ENCODE measurements around the gene LMNTD2. TPM values are rescaled to one million over a fixed set of nuclear protein-coding genes. Genes with fewer than 3 reads are reported as not detected.

The LMNTD2 gene
- polyA plus RNA-seq, 3 donors, result 3.3 to 5.7 (median 4.9) TPM

- DNase-seq (ENCODE audit: extremely low read depth in 1 of 11, low read depth in 9 of 11, low spot score in 4 of 11), result no peak
Observed at GRCh38 chr11:557328-558132, 3.0 kb downstream of the LMNTD2 start.

DNA sequence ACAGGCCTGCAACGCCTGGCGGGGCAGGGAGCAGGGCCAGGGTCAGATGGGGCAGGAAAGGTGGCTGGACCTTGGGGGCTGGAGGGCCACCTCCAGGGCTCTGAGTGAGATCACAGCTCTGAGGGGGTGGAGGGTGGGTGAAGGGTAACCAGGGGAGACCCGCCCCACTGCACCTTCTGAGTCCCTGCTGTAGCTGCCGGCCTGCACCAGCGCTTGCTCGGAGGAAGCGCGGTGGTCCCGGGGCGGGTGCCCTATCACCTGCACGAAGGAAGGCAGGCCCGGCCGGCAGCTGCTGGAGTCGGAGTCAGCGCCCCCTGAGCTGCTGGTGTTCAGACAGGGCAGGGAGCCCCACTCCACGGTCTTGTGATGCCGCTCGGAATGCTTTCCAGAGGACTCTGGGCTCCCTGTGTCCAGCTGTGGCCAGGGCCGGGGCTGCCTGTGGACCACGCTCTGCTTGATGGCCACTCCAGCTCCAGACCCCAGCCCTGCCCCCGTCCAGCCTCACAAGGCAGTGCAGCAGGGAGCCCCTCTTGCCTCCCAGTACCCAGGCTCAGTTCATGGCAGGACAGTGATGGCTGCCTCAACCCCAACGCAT lies 3.8 kb downstream of the LMNTD2 start:
- DNase-seq (ENCODE audit: extremely low read depth in 1 of 11, low read depth in 9 of 11, low spot score in 4 of 11), result no peak

- DNase-seq (ENCODE audit: extremely low read depth in 1 of 11, low read depth in 9 of 11, low spot score in 4 of 11), result no peak
Observed at GRCh38 chr11:555780-556661, 4.5 kb downstream of the LMNTD2 start.

GRCh38 chr11:555227-555779 lies 5.2 kb downstream of the LMNTD2 start:
- no peak for DNase-seq (ENCODE audit: extremely low read depth in 1 of 11, low read depth in 9 of 11, low spot score in 4 of 11)

DNA sequence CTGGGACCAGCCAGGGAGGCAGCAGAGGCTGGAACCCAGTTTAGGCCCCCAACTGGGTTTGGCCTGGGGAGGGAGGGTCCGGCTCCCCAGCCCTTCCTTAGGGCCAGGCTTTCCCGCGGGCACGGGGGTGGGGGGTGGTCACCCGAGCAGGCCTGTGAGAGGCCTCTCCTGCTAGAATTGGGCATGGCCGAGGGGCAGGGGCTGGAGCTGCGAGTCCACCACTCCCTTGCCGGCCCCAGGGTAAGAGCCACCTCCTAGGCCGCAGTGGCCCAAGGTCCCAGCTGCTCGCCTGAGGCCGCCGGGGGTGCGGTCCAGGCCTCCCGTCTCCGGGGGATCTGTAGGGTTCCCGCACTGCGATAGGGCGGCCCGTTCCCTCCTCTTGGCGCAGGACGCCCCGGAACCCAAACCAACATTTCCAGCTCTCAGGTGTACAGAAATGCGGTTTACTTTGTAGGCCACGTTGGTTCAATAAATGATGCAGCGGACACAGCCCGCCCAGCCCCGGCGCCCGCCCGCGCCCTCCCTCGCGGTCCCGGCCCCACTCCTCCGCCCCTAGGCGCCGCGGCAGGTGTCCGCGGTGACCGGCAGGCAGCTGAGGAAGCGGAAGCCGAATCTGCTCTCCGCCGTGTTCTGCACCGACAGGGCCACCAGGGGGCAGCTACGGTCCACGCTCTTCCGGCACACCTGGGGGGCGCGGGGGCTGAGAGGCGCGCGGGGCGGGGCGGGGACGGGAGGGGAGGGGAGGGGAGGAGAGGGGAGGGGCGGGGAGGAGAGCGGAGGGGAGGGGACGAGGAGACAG lies 5.9 kb downstream of the LMNTD2 start:
- DNase-seq (ENCODE audit: extremely low read depth in 1 of 11, low read depth in 9 of 11, low spot score in 4 of 11), result peak in 4 of 11 donors; percentile 54 to 76 (median 64)

- no peak for DNase-seq (ENCODE audit: extremely low read depth in 1 of 11, low read depth in 9 of 11, low spot score in 4 of 11)
Observed at GRCh38 chr11:553988-554340, 6.6 kb downstream of the LMNTD2 start.

- DNase-seq (ENCODE audit: extremely low read depth in 1 of 11, low read depth in 9 of 11, low spot score in 4 of 11), result no peak
Observed at GRCh38 chr11:553083-553987, 7.2 kb downstream of the LMNTD2 start.

DNA sequence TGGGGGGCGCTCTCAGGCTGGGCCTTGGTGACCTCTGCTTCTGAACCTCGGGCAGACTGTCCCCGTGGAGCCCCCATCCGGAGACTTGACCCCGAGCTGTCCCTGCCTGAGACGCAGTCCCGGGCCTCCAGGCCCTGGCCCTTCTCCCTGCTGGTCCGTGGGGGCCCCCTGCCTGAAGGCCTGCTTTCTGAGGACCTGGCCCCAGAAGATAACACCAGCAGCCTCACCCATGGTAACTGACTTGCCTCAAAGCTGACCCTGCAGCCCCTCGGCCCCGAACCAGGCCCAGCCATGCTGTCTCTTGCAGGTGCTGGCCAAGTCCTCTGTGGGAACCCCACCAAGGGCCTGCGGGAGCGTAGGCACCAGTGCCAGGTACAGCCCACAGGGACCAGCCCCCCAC lies 8.9 kb downstream of the LMNTD2 start:
- DNase-seq (ENCODE audit: extremely low read depth in 1 of 11, low read depth in 9 of 11, low spot score in 4 of 11), result no peak

DNA sequence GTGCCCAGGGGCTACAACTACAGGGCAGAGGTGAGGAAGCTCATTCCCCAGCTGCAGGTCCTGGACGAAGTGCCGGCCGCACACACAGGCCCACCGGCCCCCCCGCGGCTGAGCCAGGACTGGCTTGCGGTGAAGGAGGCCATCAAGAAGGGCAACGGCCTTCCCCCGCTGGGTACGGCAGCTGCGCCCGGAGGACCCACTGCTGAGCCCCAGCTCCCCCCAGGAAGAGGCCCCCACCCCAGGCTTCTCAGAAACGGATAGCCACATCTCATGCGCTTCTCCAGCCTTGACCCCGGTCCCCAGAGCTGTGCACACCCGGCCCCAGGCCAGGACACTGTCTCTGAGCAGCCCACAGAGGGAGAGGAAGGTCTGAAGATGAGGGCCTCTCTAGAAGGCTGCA lies 9.4 kb downstream of the LMNTD2 start:
- DNase-seq (ENCODE audit: extremely low read depth in 1 of 11, low read depth in 9 of 11, low spot score in 4 of 11), result no peak

DNA sequence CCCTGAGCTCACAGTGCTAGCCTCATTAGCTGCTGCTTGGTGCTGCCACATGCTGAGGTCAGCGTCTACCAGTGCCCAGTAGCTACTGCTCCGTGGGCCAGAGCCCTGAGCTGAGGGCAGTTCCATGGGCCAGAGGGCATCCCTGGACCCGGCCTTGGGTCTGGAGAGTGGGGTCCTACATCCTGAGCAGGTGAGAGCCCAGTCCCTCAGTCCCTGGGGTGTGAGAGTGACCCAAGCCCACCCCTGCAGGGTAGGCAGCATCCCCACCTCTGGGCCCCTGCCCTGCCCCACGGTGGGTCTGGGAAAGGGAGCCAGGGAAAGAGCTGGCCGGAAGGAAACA lies 9.8 kb downstream of the LMNTD2 start:
- DNase-seq (ENCODE audit: extremely low read depth in 1 of 11, low read depth in 9 of 11, low spot score in 4 of 11), result no peak

DNA sequence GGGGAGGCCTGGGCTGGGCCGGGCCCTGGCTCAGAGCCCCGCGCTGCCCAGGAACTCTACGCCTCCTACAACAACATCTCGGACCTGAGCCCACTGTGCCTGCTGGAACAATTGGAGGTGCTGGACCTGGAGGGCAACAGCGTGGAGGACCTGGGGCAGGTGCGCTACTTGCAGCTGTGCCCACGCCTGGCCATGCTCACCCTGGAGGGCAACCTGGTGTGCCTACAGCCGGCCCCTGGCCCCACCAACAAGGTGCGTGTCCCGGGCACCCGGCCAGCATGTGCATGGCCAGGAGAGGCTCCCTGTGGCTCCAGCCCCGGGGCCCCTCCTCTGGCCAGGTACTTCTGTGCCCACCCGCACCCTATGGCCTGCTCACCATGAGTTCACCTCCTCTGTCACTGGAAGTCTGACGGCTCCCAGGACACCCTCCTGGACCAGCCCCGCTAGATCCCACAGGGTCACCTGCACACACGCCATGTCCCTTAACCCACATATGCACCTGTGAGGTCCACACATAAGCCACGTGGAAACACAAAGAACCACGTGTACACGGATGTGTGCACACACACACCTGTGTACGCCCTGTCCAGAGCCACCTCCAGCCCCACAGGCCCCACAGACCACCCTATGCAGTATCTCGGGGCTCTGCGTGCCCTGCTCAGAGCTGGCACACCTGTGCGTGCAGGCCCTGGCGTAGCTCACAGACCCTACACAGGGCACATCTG lies 10.4 kb downstream of the LMNTD2 start:
- DNase-seq (ENCODE audit: extremely low read depth in 1 of 11, low read depth in 9 of 11, low spot score in 4 of 11), result no peak

DNA sequence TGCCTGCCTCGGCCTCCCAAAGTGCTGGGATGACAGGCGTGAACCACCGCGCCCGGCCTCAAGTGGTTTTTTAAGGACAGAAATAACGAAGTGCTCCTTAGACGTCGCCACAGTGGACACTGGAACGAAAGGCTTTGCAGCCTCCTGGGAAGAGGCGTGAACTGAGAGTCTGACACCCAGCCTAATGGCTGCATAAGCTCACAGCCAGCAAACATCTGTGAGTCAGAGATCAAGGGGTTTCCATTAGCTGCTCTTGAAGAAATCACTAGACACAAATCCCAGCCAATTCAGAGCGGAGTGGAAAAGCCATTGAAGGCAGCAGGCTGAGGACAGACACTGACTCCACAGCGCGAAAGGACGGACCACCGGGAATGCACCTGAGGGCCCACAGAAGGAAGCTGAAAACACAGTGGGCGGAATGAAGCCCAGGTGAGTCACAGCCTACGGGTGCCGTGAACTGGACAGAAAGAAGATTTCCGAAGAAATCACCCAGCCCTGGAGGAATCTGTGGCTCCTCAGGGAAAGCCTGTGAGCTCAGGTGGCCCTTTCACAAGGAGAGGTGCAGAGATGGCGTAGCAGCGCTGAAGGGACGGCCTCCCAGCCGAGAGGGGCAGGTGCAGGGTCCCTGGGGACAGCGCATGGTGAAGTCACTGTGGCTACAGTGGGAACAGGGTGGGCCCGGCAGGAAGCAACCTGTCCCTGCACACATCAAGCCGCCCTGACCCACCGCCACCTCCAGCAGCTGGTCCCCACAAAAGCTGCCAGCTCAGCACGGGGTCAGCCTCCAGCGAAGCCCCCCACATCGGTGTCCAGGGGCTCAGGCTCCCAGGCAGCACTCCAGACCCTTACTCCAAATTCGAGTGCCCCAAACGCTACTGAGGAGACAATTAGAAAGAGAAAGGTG lies 11.6 kb downstream of the LMNTD2 start:
- no peak for DNase-seq (ENCODE audit: extremely low read depth in 1 of 11, low read depth in 9 of 11, low spot score in 4 of 11)

DNA sequence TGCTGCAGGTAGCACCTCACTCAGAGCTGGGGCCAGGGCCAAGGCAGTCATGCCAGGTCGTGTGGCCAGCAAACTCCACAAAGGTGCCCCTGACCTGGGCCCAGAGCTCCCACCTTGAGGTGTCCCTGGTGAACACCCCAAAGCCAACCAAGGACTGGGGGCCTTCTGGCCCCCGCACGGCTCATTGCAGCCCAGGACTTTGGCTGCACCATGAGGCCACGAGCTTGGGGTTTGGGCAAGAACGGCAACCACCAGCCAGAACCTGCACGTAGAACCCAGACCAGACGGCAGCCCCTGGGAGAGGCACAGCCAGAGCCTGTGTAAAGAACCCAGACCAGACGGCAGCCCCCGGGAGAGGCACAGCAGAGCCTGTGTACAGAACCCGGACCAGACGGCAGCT lies 15.4 kb downstream of the LMNTD2 start:
- no peak for DNase-seq (ENCODE audit: extremely low read depth in 1 of 11, low read depth in 9 of 11, low spot score in 4 of 11)

GRCh38 chr11:544817-545166 lies 15.7 kb downstream of the LMNTD2 start:
- no peak for DNase-seq (ENCODE audit: extremely low read depth in 1 of 11, low read depth in 9 of 11, low spot score in 4 of 11)

GRCh38 chr11:541433-541885 lies 19.1 kb downstream of the LMNTD2 start:
- DNase-seq (ENCODE audit: extremely low read depth in 1 of 11, low read depth in 9 of 11, low spot score in 4 of 11), result no peak

Data from renal cortex interstitium (tissue), 11 donors.